H1 (cell line): ENCODE measurements around the gene HOXD1. TPM values are rescaled to one million over a fixed set of nuclear protein-coding genes. Genes with fewer than 3 reads are reported as not detected.

ENCODE experiments used
- CTCF ChIA-PET: fragments of 300-600 bp; sonication (Branson Sonifier 250); formaldehyde crosslinking; loops from one replicate; lab custom pipeline; 2021; ENCODE audit not compliant: partially characterized antibody; lab: Charles Lee
- POLR2A ChIA-PET: fragments of 300-600 bp; sonication (Branson Sonifier 250); formaldehyde crosslinking; loops from one replicate; lab custom pipeline; 2021; ENCODE audit warnings: inconsistent platforms; ENCODE audit not compliant: partially characterized antibody; lab: Charles Lee
- DNase-seq, 2 experiments: peaks; one replicate each; pipeline versions ENCODE4 v3.0.0 to v3.0.0-alpha.2; 2010 to 2022; ENCODE audit warnings: low spot score in 2 of 2, low read depth in 1 of 2, mixed read lengths in 1 of 2
- FAIRE-seq: peaks from 2 replicates; lab custom pipeline; 2011; peaks lifted over from hg19 to GRCh38; lab: Jason Lieb, UNC
- H2AFZ ChIP-seq: 2 replicates; pipeline ENCODE4 v1.8.1; 2012; ENCODE audit warnings: low read length, inconsistent platforms
- H2AK5ac ChIP-seq: 2 replicates; pipeline ENCODE4 v1.6.1; 2013; ENCODE audit warnings: low read depth, low read length
- H2BK120ac ChIP-seq: replicated peaks from 2 replicates; pipeline ENCODE3; 2013; ENCODE audit warnings: low read depth, low read length, inconsistent platforms
- H2BK12ac ChIP-seq: 2 replicates; pipeline ENCODE4 v1.6.1; 2013; ENCODE audit warnings: low read depth, low read length
- H2BK15ac ChIP-seq: 2 replicates; pipeline ENCODE4 v1.6.1; 2013; ENCODE audit warnings: low read length
- H2BK20ac ChIP-seq: 2 replicates; pipeline ENCODE4 v1.6.1; 2013; ENCODE audit warnings: low read length
- H2BK5ac ChIP-seq: 2 replicates; pipeline ENCODE4 v1.6.1; 2013; ENCODE audit warnings: low read depth, low read length
- H3K14ac ChIP-seq: 2 replicates; pipeline ENCODE4 v1.6.1; 2013; ENCODE audit warnings: inconsistent platforms; ENCODE audit not compliant: insufficient read length
- H3K18ac ChIP-seq: 2 replicates; pipeline ENCODE4 v1.6.1; 2013; ENCODE audit warnings: low read length; ENCODE audit errors: extremely low read depth
- H3K23ac ChIP-seq: 2 replicates; pipeline ENCODE4 v1.6.1; 2013; ENCODE audit warnings: inconsistent platforms; ENCODE audit not compliant: insufficient read length
- H3K23me2 ChIP-seq: 2 replicates; pipeline ENCODE4 v1.6.1; 2013; ENCODE audit warnings: low read depth, low read length
- H3K27ac ChIP-seq: 2 replicates; pipeline ENCODE4 v1.6.1; 2011; ENCODE audit warnings: low read depth, low read length, inconsistent platforms
- H3K27me3 ChIP-seq, 4 experiments: replicated peaks in 1 of 4; 1 replicate in 1 of 4; 2 replicates in 3 of 4; pipeline versions ENCODE4 v1.6.1 to v1.8.1; 2011 to 2013; ENCODE audit warnings: low read length in 3 of 4, mild to moderate bottlenecking in 3 of 4, inconsistent platforms in 2 of 4, mixed read lengths in 2 of 4, moderate library complexity in 1 of 4; ENCODE audit not compliant: control insufficient read depth in 3 of 4, insufficient read depth in 3 of 4; ENCODE audit errors: extremely low read depth in 1 of 4
- H3K36me3 ChIP-seq, 4 experiments: 2 replicates each; pipeline versions ENCODE4 v1.6.1 to v1.8.1; 2011 to 2013; ENCODE audit warnings: mild to moderate bottlenecking in 4 of 4, low read length in 3 of 4, moderate library complexity in 2 of 4, control low read depth in 1 of 4, inconsistent platforms in 1 of 4; ENCODE audit not compliant: insufficient read depth in 4 of 4, control insufficient read depth in 2 of 4
- H3K4ac ChIP-seq: replicated peaks from 2 replicates; pipeline ENCODE3; 2013; ENCODE audit warnings: low read length, low read depth, mixed read lengths, inconsistent platforms; ENCODE audit not compliant: insufficient read length
- H3K4me1 ChIP-seq, 4 experiments: replicated peaks in 1 of 4; 1 replicate in 1 of 4; 2 replicates in 3 of 4; pipeline versions ENCODE4 v1.6.1 to v1.8.1; 2011 to 2013; ENCODE audit warnings: low read length in 3 of 4, inconsistent platforms in 2 of 4, mixed read lengths in 1 of 4; ENCODE audit not compliant: insufficient read depth in 4 of 4, control insufficient read depth in 3 of 4
- H3K4me2 ChIP-seq, 2 experiments: 2 replicates each; pipeline versions ENCODE4 v1.6.1 to v1.8.1; 2011 to 2013; ENCODE audit warnings: low read depth in 2 of 2, low read length in 2 of 2, control low read depth in 1 of 2, inconsistent platforms in 1 of 2, mild to moderate bottlenecking in 1 of 2; ENCODE audit not compliant: insufficient read depth in 1 of 2
- H3K4me3 ChIP-seq, 4 experiments: fragments of 200-600, 300-600 bp in 1 of 4; sonication (generic), shearing (Covaris generic), sonication (Bioruptor Twin) in 1 of 4; 2 replicates each; pipeline versions ENCODE4 v1.5.1 to v1.8.1; 2011 to 2016; ENCODE audit warnings: low read length in 4 of 4, low read depth in 3 of 4, control low read depth in 2 of 4, inconsistent platforms in 2 of 4, mild to moderate bottlenecking in 2 of 4, mixed read lengths in 1 of 4, moderate library complexity in 1 of 4; ENCODE audit not compliant: insufficient read depth in 2 of 4; ENCODE audit errors: extremely low read depth in 1 of 4
- H3K56ac ChIP-seq: replicated peaks from 2 replicates; pipeline ENCODE3; 2013; ENCODE audit warnings: low read depth, mild to moderate bottlenecking, mixed read lengths, low read length, inconsistent platforms; ENCODE audit not compliant: insufficient read length
- H3K79me1 ChIP-seq: 2 replicates; pipeline ENCODE4 v1.6.1; 2013; ENCODE audit warnings: low read depth, low read length, control low read depth
- H3K79me2 ChIP-seq, 2 experiments: 2 replicates each; pipeline versions ENCODE4 v1.6.1 to v1.8.1; 2012 to 2013; ENCODE audit warnings: low read length in 2 of 2, mild to moderate bottlenecking in 2 of 2, inconsistent platforms in 1 of 2; ENCODE audit not compliant: insufficient read depth in 2 of 2, control insufficient read depth in 1 of 2
- H3K9ac ChIP-seq, 4 experiments: replicated peaks in 1 of 4; 1 replicate in 1 of 4; 2 replicates in 3 of 4; pipeline versions ENCODE4 v1.6.1 to v1.8.1; 2011 to 2013; ENCODE audit warnings: low read depth in 3 of 4, low read length in 3 of 4, control low read depth in 2 of 4, mild to moderate bottlenecking in 2 of 4, moderate library complexity in 2 of 4, inconsistent platforms in 1 of 4; ENCODE audit errors: extremely low read depth in 1 of 4
- H3K9me3 ChIP-seq, 2 experiments: 2 replicates each; pipeline versions ENCODE4 v1.6.1 to v1.8.1; 2012 to 2013; ENCODE audit warnings: mild to moderate bottlenecking in 2 of 2, moderate library complexity in 2 of 2, control low read depth in 1 of 2, inconsistent platforms in 1 of 2, low read depth in 1 of 2, low read length in 1 of 2, mixed read lengths in 1 of 2; ENCODE audit not compliant: insufficient read depth in 2 of 2
- H4K20me1 ChIP-seq, 2 experiments: replicated peaks in 1 of 2; 2 replicates each; pipeline versions ENCODE3 to v1.8.1; 2011 to 2013; ENCODE audit warnings: inconsistent platforms in 2 of 2, low read length in 2 of 2, mild to moderate bottlenecking in 1 of 2; ENCODE audit not compliant: insufficient read depth in 2 of 2, control insufficient read depth in 1 of 2
- H4K5ac ChIP-seq: 2 replicates; pipeline ENCODE4 v1.6.1; 2013; ENCODE audit warnings: low read length, low read depth, mixed read lengths, inconsistent platforms; ENCODE audit not compliant: insufficient read length
- H4K8ac ChIP-seq: 2 replicates; pipeline ENCODE4 v1.8.0; 2013; ENCODE audit warnings: mild to moderate bottlenecking, moderate library complexity, low read length, inconsistent platforms; ENCODE audit not compliant: insufficient read depth; ENCODE audit errors: extremely low read depth
- H4K91ac ChIP-seq: replicated peaks from 2 replicates; pipeline ENCODE3; 2013; ENCODE audit warnings: low read length, mixed read lengths, inconsistent platforms; ENCODE audit not compliant: insufficient read length
- CTBP2 ChIP-seq: IDR thresholded peaks from 2 replicates; pipeline ENCODE4 v1.7.0; 2011; ENCODE audit warnings: borderline replicate concordance, mild to moderate bottlenecking, moderate library complexity, mixed read lengths, low read length; ENCODE audit not compliant: insufficient read depth, insufficient read length
- EZH2 ChIP-seq: fragments of 200-600 bp; sonication (generic); IDR thresholded peaks from 2 replicates; pipeline ENCODE4 v1.7.1; 2012; ENCODE audit warnings: low read depth, mild to moderate bottlenecking, moderate library complexity, low read length, inconsistent platforms; ENCODE audit not compliant: severe bottlenecking
- TCF12 ChIP-seq: IDR thresholded peaks from 2 replicates; pipeline ENCODE4 v1.6.1; 2011; ENCODE audit warnings: low read depth, mild to moderate bottlenecking, low read length
- WGBS, 2 experiments: shearing (Covaris generic) in 1 of 2; methylation state at CpG; one replicate each; pipeline versions ENCODE4 v1.1.6 to v1.1.7; 2013 to 2015; ENCODE audit warnings: low lambda C conversion rate in 2 of 2, mixed read lengths in 2 of 2, inconsistent platforms in 1 of 2, low coverage in 1 of 2, missing lambda C conversion rate in 1 of 2; ENCODE audit not compliant: insufficient replicate concordance in 2 of 2, insufficient coverage in 1 of 2, insufficient read length in 1 of 2; ENCODE audit errors: extremely low coverage in 1 of 2, missing lambda C conversion rate in 1 of 2; 5-methylcytosine and 5-hydroxymethylcytosine counted together
- polyA plus RNA-seq, 7 experiments: library from polyadenylated mRNA; depleted of rRNA in 3 of 7; stranded (reverse) in 5 of 7; unstranded in 2 of 7; fragments of >200 nt in 5 of 7; fragments of 200-250 nt in 2 of 7; gene quantifications; 1 replicate in 5 of 7; 2 replicates in 1 of 7; 4 replicates in 1 of 7; pipeline versions ENCODE4 v1.2.1 to v1.2.3, GENCODE V29; 2011 to 2013; ENCODE audit warnings: missing spikeins in 2 of 7, mixed read lengths in 2 of 7
- total RNA-seq: library from RNA; stranded (reverse); fragmentation: NEBNext Ultra II Directional; extraction: Animal tissue kit (Norgen Biotek cat#: 25700); gene quantifications from 2 replicates; pipeline ENCODE4 v1.2.1, GENCODE V29; 2021

The HOXD1 gene
- total and polyA plus RNA-seq, 2 of the 8 experiments (the other 6 are each of a cell fraction or from before 2014, with no cell fraction given), result 0.03 TPM; not detected in 1

DNA sequence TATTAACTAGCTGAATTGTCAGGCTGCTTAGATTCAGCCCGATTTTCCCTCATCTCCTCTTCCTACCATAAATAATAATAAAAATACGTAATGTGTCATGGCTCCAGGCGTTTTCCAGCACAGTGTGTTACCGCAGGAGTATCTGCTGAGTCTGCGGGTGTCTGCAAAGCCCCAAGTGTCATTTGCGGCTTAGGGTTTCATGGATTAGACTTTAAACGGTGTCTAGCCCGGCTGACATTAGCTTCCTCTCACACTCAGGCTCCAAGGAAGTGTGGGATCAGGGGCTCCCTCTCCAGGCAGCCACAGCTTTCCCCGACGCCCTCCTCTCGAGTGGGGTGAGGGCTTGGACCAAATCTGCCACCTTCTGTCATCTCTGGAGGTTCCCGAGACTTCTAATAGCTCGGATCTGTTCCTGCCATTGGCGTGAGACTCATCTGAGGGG is 14.1 kb upstream of the HOXD1 start:
- 5% methylated on average over 14 of the region's 14 CpGs; no CpG with 5 or more reads in 1 of the 2 experiments for WGBS, 2 experiments
- TF ChIP-seq CTBP2 (no peak), TCF12 (0 out of 2 replicates have a peak, but pooled peaks have one; percentile 18), EZH2 (peak; percentile 53)
- TF ChIP-seq, all 59 proteins: peak for 2
- H3K79me1 ChIP-seq, result no peaks in the 10 kb centered on the region
- H3K4me1 ChIP-seq, result peaks cover 3 to 28% (median 16%) of the 10 kb centered on the region in 4 experiments
- no peak overlapping the region for H2BK20ac ChIP-seq
- peak overlapping the region; percentile 67 to 69 for H3K4me2 ChIP-seq
- no peak overlapping the region for H4K91ac ChIP-seq
- H3K9ac ChIP-seq, result no peak overlapping the region
- H3K23me2 ChIP-seq, result peaks cover 9% of the 10 kb centered on the region; the same call in 1 of the 2 replicates
- no peak overlapping the region for H3K14ac ChIP-seq
- no peaks in the 10 kb centered on the region for H3K9me3 ChIP-seq
- no peaks in the 10 kb centered on the region for H3K79me2 ChIP-seq
- DNase-seq (peak in 1 of 2 experiments; percentile 48), FAIRE-seq (no peak)
- no peak overlapping the region for H4K5ac ChIP-seq
- no peak overlapping the region for H4K8ac ChIP-seq
- H3K56ac ChIP-seq, result no peak overlapping the region
- peak overlapping the region; percentile 72; the same call in 1 of the 2 replicates for H3K18ac ChIP-seq
- H3K27me3 ChIP-seq, result peaks cover 94 to 100% (median 99%) of the 10 kb centered on the region in 4 experiments
- no peak overlapping the region for H3K4ac ChIP-seq
- H2BK12ac ChIP-seq, result no peak overlapping the region
- H3K36me3 ChIP-seq, result no peaks in the 10 kb centered on the region; a peak in 1 of 8 replicates
- CTCF ChIA-PET, result interaction anchor here (0.6 to 7.5 kb wide), 16 partner anchors 10 to 478 kb away, joined by 3 to 60 read pairs (median 5); partner anchors contain the start of genes EVX2, HOXD1 and HOXD4
- no peak overlapping the region for H2AK5ac ChIP-seq
- POLR2A ChIA-PET, result no interaction called here
- H2BK15ac ChIP-seq, result no peak overlapping the region
- no peak overlapping the region for H3K27ac ChIP-seq
- H2BK5ac ChIP-seq, result no peak overlapping the region
- H2AFZ ChIP-seq, result no peak overlapping the region
- peaks cover 3 to 39% of the 10 kb centered on the region in 2 experiments for H4K20me1 ChIP-seq
- H3K23ac ChIP-seq, result no peak overlapping the region
- H2BK120ac ChIP-seq, result no peak overlapping the region
- H3K4me3 ChIP-seq, result peak overlapping the region in 1 of 4 experiments; percentile 45; a peak in 1 of 8 replicates
